PFSK-1 (cell line): ENCODE results near the gene PCSK4.

Source experiments
- FOXP2 ChIP-seq: optimal IDR thresholded peaks from 2 replicates; pipeline ENCODE3; 2011; ENCODE audit warnings: borderline replicate concordance, control low read depth, inconsistent platforms; ENCODE audit not compliant: insufficient read depth; ENCODE audit errors: extremely low read length, extremely low read depth
- POLR2AphosphoS5 ChIP-seq: IDR thresholded peaks from 2 replicates; pipeline ENCODE4 v1.6.1; 2012; ENCODE audit warnings: low read depth, mild to moderate bottlenecking, control low read depth, low read length, moderate library complexity
- SIN3A ChIP-seq: IDR thresholded peaks from 2 replicates; pipeline ENCODE4 v1.6.1; 2012; ENCODE audit warnings: mild to moderate bottlenecking, low read length, moderate library complexity, borderline replicate concordance; ENCODE audit not compliant: insufficient read depth

- no peak for TF ChIP-seq SIN3A
- no peak for TF ChIP-seq POLR2AphosphoS5
- TF ChIP-seq FOXP2 = no peak
Observed at GRCh38 chr19:1492474-1493006, 2.4 kb upstream of the PCSK4 start.
